DOHH2 (cell line): ENCODE data around the gene VRK2.

Experiments
- H3F3A ChIP-seq: fragments of 200-600 bp; sonication (generic), shearing (Covaris generic); 2 replicates; pipeline ENCODE4 v1.6.0; 2016; ENCODE audit warnings: antibody characterized with exemption, mild to moderate bottlenecking; ENCODE audit not compliant: control insufficient read depth, insufficient read depth
- H3K27ac ChIP-seq: fragments of 200-600 bp; sonication (generic); 2 replicates; pipeline ENCODE4 v1.5.1; 2014; ENCODE audit warnings: low read depth, mild to moderate bottlenecking, low read length, moderate library complexity
- H3K27me3 ChIP-seq: fragments of 200-600 bp; sonication (generic); 2 replicates; pipeline ENCODE4 v1.6.1; 2014; ENCODE audit warnings: mild to moderate bottlenecking, low read length, mixed read lengths; ENCODE audit not compliant: control insufficient read depth
- H3K36me3 ChIP-seq: fragments of 200-600 bp; sonication (generic); 2 replicates; pipeline ENCODE4 v1.6.1; 2014; ENCODE audit warnings: mild to moderate bottlenecking, low read length, moderate library complexity, mixed read lengths; ENCODE audit not compliant: control insufficient read depth
- H3K4me1 ChIP-seq: fragments of 200-600 bp; sonication (generic); 2 replicates; pipeline ENCODE4 v1.6.1; 2014; ENCODE audit warnings: mild to moderate bottlenecking, low read length, mixed read lengths; ENCODE audit not compliant: control insufficient read depth
- H3K4me2 ChIP-seq: fragments of 200-600 bp; sonication (generic); 2 replicates; pipeline ENCODE4 v1.6.0; 2014; ENCODE audit warnings: mild to moderate bottlenecking, low read length, moderate library complexity
- H3K4me3 ChIP-seq: fragments of 200-600 bp; sonication (generic); 2 replicates; pipeline ENCODE4 v1.5.1; 2014; ENCODE audit warnings: mild to moderate bottlenecking, low read length, mixed read lengths
- H3K79me2 ChIP-seq: fragments of 200-600 bp; sonication (generic); 2 replicates; pipeline ENCODE4 v1.6.1; 2014; ENCODE audit warnings: mild to moderate bottlenecking, low read length, mixed read lengths; ENCODE audit not compliant: control insufficient read depth
- H3K9me2 ChIP-seq: fragments of 200-600 bp; sonication (generic); replicated peaks from 2 replicates; pipeline ENCODE4 v1.6.1; 2014; ENCODE audit warnings: mild to moderate bottlenecking, low read length, mixed read lengths; ENCODE audit not compliant: control insufficient read depth
- H3K9me3 ChIP-seq: fragments of 200-600 bp; sonication (generic); 2 replicates; pipeline ENCODE4 v1.6.1; 2014; ENCODE audit warnings: antibody characterized with exemption, low read length, mixed read lengths; ENCODE audit not compliant: control insufficient read depth, insufficient read depth
- H4K20me1 ChIP-seq: fragments of 200-600 bp; sonication (generic); 2 replicates; pipeline ENCODE4 v1.6.0; 2014; ENCODE audit warnings: low read depth, mild to moderate bottlenecking, antibody characterized with exemption, low read length, moderate library complexity; ENCODE audit not compliant: control insufficient read depth, insufficient read depth
- EZH2phosphoT487 ChIP-seq: fragments of 200-600 bp; sonication (generic); IDR thresholded peaks from 2 replicates; pipeline ENCODE4 v1.6.1; 2017; ENCODE audit warnings: borderline replicate concordance, mild to moderate bottlenecking, antibody characterized with exemption, low read length, moderate library complexity, mixed read lengths
- TF ChIP-seq, protein P1 (sequence below): fragments of 200-600 bp; sonication (generic); IDR thresholded peaks from one replicate; pipeline ENCODE4 v1.5.1; 2014; ENCODE audit warnings: antibody characterized with exemption, mild to moderate bottlenecking, low read depth, low read length; ENCODE audit not compliant: poor library complexity, severe bottlenecking

VRK2 gene

DNA sequence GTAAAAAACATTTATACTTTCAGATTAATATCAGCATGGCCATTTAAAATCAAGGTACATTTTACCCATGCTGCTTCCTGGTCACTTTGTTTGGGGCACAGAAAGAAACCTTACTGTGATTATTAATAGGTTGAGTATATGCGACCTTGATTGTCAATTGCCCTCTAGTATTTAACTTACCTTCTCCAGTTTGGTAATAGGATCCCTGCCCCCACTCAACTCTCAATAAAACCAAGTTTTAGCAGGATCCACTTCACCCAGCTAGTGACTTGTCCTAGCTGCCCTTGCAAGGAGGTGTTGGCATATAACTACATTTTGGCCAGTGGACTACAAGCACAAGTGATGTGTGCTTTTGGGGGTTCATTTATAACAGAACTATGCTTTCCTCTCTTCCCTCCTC lies 160.2 kb downstream of the VRK2 start:
- H3K27ac ChIP-seq: no peak overlapping the region
- no peaks in the 10 kb centered on the region for H3K27me3 ChIP-seq

GRCh38 chr2:58207189-58207588 lies 160.6 kb downstream of the VRK2 start:
- Histone ChIP-seq H3K9me3 (peaks cover 9% of the 10 kb centered on the region; the same call in 1 of the 2 replicates), H3K27me3 (no peaks in the 10 kb centered on the region), H3F3A (no peaks in the 10 kb centered on the region), H4K20me1 (no peaks in the 10 kb centered on the region), H3K27ac (no peak overlapping the region), H3K4me1 (no peaks in the 10 kb centered on the region), H3K4me3 (no peak overlapping the region), H3K36me3 (peaks cover 30% of the 10 kb centered on the region), H3K4me2 (no peak overlapping the region), H3K79me2 (no peaks in the 10 kb centered on the region), H3K9me2 (no peaks in the 10 kb centered on the region)
- no peak for TF ChIP-seq EZH2phosphoT487

More for the DNA sequence above, 160.2 kb downstream of the VRK2 start:
- H3K4me3 ChIP-seq: no peak overlapping the region
- no peaks in the 10 kb centered on the region for H3K79me2 ChIP-seq
- TF ChIP-seq EZH2phosphoT487: no peak
- TF ChIP-seq, protein P1, sequence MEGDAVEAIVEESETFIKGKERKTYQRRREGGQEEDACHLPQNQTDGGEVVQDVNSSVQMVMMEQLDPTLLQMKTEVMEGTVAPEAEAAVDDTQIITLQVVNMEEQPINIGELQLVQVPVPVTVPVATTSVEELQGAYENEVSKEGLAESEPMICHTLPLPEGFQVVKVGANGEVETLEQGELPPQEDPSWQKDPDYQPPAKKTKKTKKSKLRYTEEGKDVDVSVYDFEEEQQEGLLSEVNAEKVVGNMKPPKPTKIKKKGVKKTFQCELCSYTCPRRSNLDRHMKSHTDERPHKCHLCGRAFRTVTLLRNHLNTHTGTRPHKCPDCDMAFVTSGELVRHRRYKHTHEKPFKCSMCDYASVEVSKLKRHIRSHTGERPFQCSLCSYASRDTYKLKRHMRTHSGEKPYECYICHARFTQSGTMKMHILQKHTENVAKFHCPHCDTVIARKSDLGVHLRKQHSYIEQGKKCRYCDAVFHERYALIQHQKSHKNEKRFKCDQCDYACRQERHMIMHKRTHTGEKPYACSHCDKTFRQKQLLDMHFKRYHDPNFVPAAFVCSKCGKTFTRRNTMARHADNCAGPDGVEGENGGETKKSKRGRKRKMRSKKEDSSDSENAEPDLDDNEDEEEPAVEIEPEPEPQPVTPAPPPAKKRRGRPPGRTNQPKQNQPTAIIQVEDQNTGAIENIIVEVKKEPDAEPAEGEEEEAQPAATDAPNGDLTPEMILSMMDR: no peak
- H3K4me1 ChIP-seq: no peaks in the 10 kb centered on the region
- peaks cover 9% of the 10 kb centered on the region; the same call in 1 of the 2 replicates for H3K9me3 ChIP-seq
- no peaks in the 10 kb centered on the region for H3F3A ChIP-seq
- no peaks in the 10 kb centered on the region for H3K9me2 ChIP-seq
- H4K20me1 ChIP-seq: no peaks in the 10 kb centered on the region
- no peak overlapping the region for H3K4me2 ChIP-seq
- peaks cover 28% of the 10 kb centered on the region for H3K36me3 ChIP-seq
